GM19099 (cell line): ENCODE data around the gene SAMHD1.

ENCODE experiments used
- POLR2A ChIP-seq: IDR thresholded peaks from 3 replicates; pipeline ENCODE4 v1.6.1; 2011; ENCODE audit warnings: low read depth; ENCODE audit not compliant: insufficient read length; ENCODE audit errors: extremely low read depth

Gene SAMHD1

GRCh38 chr20:36924167-36925045 lies 27.1 kb downstream of the SAMHD1 start:
- TF ChIP-seq POLR2A = no peak

GRCh38 chr20:36920334-36920730 lies 31.2 kb downstream of the SAMHD1 start:
- no peak for TF ChIP-seq POLR2A

GRCh38 chr20:36919715-36920333 lies 31.7 kb downstream of the SAMHD1 start:
- TF ChIP-seq POLR2A = no peak

GRCh38 chr20:36917943-36918342 lies 33.6 kb downstream of the SAMHD1 start:
- no peak for TF ChIP-seq POLR2A

- TF ChIP-seq POLR2A = no peak
Observed at GRCh38 chr20:36917240-36917639, 34.3 kb downstream of the SAMHD1 start.

- no peak for TF ChIP-seq POLR2A
Observed at GRCh38 chr20:36916199-36916598, 35.3 kb downstream of the SAMHD1 start.

GRCh38 chr20:36908603-36909002 lies 42.9 kb downstream of the SAMHD1 start:
- TF ChIP-seq POLR2A = no peak

- TF ChIP-seq POLR2A = no peak
Observed at GRCh38 chr20:36904690-36905089, 46.8 kb downstream of the SAMHD1 start.

GRCh38 chr20:36895036-36895435 lies 56.5 kb downstream of the SAMHD1 start:
- no peak for TF ChIP-seq POLR2A

- TF ChIP-seq POLR2A = no peak
Observed at GRCh38 chr20:36893801-36894200, 57.7 kb downstream of the SAMHD1 start.

GRCh38 chr20:36891211-36891610 lies 60.3 kb downstream of the SAMHD1 start:
- TF ChIP-seq POLR2A = no peak

GRCh38 chr20:36890586-36890985 lies 60.9 kb downstream of the SAMHD1 start:
- TF ChIP-seq POLR2A = no peak

GRCh38 chr20:36888880-36889516 lies 62.5 kb downstream of the SAMHD1 start:
- TF ChIP-seq POLR2A = no peak

GRCh38 chr20:36887752-36888090 lies 63.8 kb downstream of the SAMHD1 start:
- no peak for TF ChIP-seq POLR2A

GRCh38 chr20:36886859-36887751 lies 64.4 kb downstream of the SAMHD1 start:
- TF ChIP-seq POLR2A = no peak
